Bronchial epithelial cell (primary cell): ENCODE data around the gene CEP95. TPM values are rescaled to one million over a fixed set of nuclear protein-coding genes. Genes with fewer than 3 reads are reported as not detected.

Experiments
- DNase-seq: peaks from one replicate; pipeline ENCODE4 v3.0.0-alpha.2; 2010; ENCODE audit warnings: low read depth
- FAIRE-seq: peaks from 2 replicates; lab custom pipeline; 2011; peaks lifted over from hg19 to GRCh38; lab: Jason Lieb, UNC
- H3K27me3 ChIP-seq: 2 replicates; pipeline ENCODE4 v1.5.1; 2011; ENCODE audit warnings: low read length; ENCODE audit not compliant: control insufficient read depth, insufficient read depth
- H3K36me3 ChIP-seq: 2 replicates; pipeline ENCODE4 v1.5.1; 2011; ENCODE audit warnings: low read length; ENCODE audit not compliant: control insufficient read depth, insufficient read depth
- H3K4me3 ChIP-seq: 2 replicates; pipeline ENCODE4 v1.5.1; 2011; ENCODE audit warnings: mild to moderate bottlenecking, low read depth, low read length, control low read depth
- CTCF ChIP-seq: IDR thresholded peaks from 2 replicates; pipeline ENCODE4 v1.5.1; 2011; ENCODE audit warnings: mild to moderate bottlenecking, moderate library complexity, low read length, control low read depth, inconsistent platforms; ENCODE audit not compliant: insufficient read depth, severe bottlenecking
- total RNA-seq: library from RNA; depleted of rRNA; stranded (reverse); fragments of >200 nt; gene quantifications from 2 replicates; pipeline ENCODE4 v1.2.1, GENCODE V29; 2014

The CEP95 gene
- total RNA-seq, 1 donor from 2014 or later, result 21.1 TPM

- no peak for DNase-seq
- no peaks in the 10 kb centered on the region for H3K27me3 ChIP-seq
- FAIRE-seq, result no peak
- peaks cover 20% of the 10 kb centered on the region for H3K36me3 ChIP-seq
- TF ChIP-seq CTCF, result no peak
- no peak overlapping the region for H3K4me3 ChIP-seq
Observed at GRCh38 chr17:64531955-64532371, 25.2 kb downstream of the CEP95 start.

- Histone ChIP-seq H3K36me3 (peaks cover 19% of the 10 kb centered on the region), H3K4me3 (no peak overlapping the region), H3K27me3 (no peaks in the 10 kb centered on the region)
- FAIRE-seq (no peak), DNase-seq (no peak)
- no peak for TF ChIP-seq CTCF
Observed at GRCh38 chr17:64532409-64532808, 25.6 kb downstream of the CEP95 start.

GRCh38 chr17:64533784-64534183 is 27.0 kb downstream of the CEP95 start:
- Histone ChIP-seq H3K27me3 (no peaks in the 10 kb centered on the region), H3K4me3 (no peak overlapping the region), H3K36me3 (peaks cover 20% of the 10 kb centered on the region)
- DNase-seq, result no peak
- no peak for TF ChIP-seq CTCF
- FAIRE-seq, result no peak

- no peaks in the 10 kb centered on the region for H3K27me3 ChIP-seq
- DNase-seq, result peak; percentile 10
- peaks cover 20% of the 10 kb centered on the region for H3K36me3 ChIP-seq
- peak; percentile 40 for TF ChIP-seq CTCF
- no peak overlapping the region for H3K4me3 ChIP-seq
- no peak for FAIRE-seq
Observed at GRCh38 chr17:64534187-64534586, 27.4 kb downstream of the CEP95 start.

- FAIRE-seq (no peak), DNase-seq (no peak)
- no peak for TF ChIP-seq CTCF
- Histone ChIP-seq H3K36me3 (peaks cover 20% of the 10 kb centered on the region), H3K27me3 (no peaks in the 10 kb centered on the region), H3K4me3 (no peak overlapping the region)
Observed at GRCh38 chr17:64535357-64535756, 28.6 kb downstream of the CEP95 start.

GRCh38 chr17:64536913-64537312 is 30.1 kb downstream of the CEP95 start:
- no peak overlapping the region for H3K4me3 ChIP-seq
- no peaks in the 10 kb centered on the region for H3K27me3 ChIP-seq
- H3K36me3 ChIP-seq, result peaks cover 15% of the 10 kb centered on the region
- FAIRE-seq (no peak), DNase-seq (no peak)
- TF ChIP-seq CTCF, result no peak
